HG03064 (cell line): ENCODE results near the gene RNASE8.
A peak's percentile ranks its signal among the peaks of the same experiment; 100 is the strongest.

Experiments used
- ATAC-seq: cut with Tn5 transposase; IDR thresholded peaks from one replicate; pipeline ENCODE4 v1.9.1; 2021; ENCODE audit warnings: low read depth; ENCODE audit not compliant: unreplicated experiment

The RNASE8 gene

DNA sequence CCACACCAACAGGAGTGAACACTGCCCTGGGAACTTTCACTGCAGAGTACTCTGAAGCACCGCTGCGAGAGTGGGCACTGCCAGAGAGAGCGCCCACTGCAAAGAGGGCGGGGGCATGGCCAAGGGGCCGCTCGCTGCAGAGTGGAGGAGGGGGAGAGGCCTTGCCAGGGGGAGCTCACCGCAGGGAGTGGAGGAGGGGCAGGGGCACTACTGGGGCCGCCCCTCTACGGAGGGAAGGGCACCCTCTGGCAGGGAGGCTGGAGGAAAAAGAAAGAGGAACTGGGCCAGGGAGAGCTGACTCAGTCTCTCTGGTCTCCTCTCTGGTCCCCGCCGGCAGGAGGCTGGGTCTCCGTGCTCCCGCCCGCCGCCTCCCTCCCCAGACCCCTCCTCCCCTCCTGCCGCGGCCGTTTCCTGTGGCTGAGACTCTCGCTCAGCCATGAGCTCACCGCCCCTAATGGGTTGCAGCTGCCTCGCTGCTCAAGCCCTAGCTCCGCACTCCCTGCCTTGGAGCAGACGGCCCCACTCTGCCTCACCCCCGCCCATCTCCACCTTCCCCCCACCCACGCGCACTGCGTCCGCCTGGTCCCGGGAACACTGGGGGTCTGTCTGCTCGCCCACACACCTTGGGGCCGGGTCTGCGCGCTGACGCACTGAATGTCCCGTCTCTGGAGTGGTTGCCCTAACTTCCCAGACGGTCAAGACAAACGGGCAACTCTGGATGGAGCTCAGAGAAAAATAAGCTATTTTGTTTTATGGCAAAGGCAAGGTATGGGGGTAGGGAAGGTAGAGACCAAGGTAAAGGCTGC, 13.8 kb downstream of the RNASE8 start:
- ATAC-seq: peak; percentile 81

DNA sequence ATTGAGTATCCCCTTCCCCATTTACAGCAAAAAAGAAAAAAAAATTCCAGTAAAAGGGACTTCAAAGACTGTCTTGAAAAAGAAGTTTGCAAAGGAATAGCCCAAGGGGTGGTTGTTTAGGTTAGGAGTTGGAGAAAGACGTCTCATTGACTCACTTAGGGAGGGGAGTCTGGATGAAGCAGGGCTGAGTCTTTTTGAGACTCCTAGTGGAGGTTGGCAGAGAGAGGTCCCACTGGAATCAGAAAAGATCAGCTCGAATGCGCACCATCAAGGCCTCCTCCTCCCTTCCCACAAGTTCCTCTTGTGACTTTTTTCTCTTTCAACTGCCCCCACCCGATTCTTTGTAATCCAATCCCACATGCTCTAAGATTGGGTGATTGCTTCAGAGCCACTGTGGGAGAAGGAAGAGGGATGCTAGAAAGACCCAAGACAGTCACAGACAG, 14.4 kb downstream of the RNASE8 start:
- ATAC-seq: no peak

DNA sequence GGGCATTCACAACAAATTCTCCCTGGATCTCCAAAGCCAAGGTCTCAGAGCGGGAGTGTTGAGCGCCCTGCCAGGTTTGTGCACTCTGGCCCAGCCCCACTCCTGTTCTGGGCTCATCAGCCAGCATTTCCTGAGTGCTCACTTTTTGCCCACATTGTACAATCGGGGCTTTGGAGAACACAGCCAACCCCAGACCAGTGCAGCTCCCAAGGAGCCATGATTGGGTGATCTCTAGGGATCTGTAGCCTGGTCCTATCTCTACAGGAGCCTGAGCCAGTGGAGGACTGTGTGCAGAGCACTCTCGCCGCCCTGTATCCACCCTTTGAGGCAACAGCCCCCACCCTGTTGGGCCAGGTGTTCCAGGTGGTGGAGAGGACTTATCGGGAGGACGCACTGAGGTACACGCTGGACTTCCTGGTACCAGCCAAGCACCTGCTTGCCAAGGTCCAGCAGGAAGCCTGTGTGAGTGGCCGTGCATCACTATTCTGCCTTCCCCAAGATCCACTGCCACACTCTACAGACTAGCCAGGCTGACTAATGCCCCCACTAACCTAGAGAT, 15.2 kb downstream of the RNASE8 start:
- ATAC-seq: no peak

DNA sequence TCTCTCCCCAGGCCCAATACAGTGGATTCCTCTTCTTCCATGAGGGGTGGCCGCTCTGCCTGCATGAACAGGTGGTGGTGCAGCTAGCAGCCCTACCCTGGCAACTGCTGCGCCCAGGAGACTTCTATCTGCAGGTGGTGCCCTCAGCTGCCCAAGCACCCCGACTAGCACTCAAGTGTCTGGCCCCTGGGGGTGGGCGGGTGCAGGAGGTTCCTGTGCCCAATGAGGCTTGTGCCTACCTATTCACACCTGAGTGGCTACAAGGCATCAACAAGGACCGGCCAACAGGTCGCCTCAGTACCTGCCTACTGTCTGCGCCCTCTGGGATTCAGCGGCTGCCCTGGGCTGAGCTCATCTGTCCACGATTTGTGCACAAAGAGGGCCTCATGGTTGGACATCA, 16.3 kb downstream of the RNASE8 start:
- ATAC-seq: no peak

DNA sequence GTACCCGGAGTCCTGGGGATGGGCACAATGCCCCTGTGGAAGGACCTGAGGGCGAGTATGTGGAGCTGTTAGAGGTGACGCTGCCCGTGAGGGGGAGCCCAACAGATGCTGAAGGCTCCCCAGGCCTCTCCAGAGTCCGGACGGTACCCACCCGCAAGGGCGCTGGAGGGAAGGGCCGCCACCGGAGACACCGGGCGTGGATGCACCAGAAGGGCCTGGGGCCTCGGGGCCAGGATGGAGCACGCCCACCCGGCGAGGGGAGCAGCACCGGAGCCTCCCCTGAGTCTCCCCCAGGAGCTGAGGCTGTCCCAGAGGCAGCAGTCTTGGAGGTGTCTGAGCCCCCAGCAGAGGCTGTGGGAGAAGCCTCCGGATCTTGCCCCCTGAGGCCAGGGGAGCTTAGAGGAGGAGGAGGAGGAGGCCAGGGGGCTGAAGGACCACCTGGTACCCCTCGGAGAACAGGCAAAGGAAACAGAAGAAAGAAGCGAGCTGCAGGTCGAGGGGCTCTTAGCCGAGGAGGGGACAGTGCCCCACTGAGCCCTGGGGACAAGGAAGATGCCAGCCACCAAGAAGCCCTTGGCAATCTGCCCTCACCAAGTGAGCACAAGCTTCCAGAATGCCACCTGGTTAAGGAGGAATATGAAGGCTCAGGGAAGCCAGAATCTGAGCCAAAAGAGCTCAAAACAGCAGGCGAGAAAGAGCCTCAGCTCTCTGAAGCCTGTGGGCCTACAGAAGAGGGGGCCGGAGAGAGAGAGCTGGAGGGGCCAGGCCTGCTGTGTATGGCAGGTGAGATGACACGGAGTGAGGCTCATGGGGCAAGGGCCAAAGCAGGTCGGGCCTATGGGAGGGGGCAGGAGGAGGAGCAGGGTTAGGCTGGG, 17.0 kb downstream of the RNASE8 start:
- no peak for ATAC-seq

DNA sequence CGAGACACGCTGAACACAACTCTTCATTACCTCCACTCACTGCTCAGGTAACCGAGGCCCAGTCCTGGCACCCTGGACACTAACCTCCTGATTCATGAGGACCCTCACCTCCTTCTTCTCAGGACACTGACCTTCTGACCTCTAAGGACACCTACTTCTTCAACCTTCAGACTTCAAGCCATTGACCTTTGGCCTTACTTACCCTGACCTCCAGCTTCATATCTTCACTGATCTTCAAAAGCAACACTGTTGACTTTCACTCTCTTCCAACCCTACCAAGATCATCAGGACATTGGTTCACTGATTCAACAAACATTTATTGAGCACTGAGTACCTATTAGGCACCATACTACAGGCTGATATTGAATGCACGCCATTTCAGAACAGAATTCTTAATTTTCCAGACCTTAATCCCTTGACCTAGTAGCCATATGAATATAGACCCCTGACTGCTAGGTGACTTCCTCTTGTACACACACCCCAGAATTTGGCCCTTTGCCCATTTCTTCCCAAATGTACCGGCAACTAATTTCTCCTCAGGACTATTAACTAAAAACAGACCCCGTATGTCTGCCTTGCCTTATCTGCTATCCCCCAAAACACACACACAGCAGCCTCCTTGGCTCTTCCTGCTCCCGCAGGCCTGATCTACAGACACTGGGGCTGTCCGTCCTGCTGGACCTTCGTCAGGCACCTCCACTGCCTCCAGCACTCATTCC, 18.3 kb downstream of the RNASE8 start:
- ATAC-seq: no peak

DNA sequence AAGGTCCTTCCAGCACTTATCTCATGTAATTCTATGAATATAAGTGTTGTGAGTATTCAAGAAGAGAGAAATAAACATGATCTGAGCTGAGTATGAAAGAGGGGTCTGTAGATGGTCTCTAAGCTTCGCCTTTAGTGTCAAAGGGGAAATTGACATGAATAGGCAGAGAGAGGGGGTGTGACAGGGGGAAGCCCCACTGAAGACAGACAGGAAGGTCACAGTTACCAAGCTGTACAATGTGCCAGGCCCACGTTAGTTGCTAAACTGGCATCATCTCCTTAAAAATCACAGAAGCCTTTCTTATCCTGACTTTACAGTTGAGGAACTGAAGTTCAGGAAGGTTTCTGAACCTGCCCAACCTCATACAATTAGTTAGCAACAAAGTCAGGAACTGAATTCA, 20.1 kb downstream of the RNASE8 start:
- no peak for ATAC-seq

DNA sequence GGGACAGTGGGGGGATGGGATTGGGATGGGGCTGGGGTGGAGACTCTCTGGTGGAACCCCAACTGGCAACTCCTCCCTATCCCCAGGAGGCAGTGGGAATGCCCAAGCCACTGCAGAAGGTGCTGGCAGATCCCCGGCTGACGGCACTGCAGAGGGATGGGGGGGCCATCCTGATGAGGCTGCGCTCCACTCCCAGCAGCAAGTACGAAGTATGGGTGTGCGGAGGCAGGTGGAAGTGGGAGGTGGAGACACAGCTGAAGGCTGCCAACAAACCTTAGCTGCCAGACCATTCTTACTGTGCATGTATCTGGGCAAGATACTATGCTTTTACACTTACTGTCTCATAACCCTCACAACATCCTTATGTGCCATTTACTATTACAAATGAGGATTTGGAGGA, 20.7 kb downstream of the RNASE8 start:
- no peak for ATAC-seq

DNA sequence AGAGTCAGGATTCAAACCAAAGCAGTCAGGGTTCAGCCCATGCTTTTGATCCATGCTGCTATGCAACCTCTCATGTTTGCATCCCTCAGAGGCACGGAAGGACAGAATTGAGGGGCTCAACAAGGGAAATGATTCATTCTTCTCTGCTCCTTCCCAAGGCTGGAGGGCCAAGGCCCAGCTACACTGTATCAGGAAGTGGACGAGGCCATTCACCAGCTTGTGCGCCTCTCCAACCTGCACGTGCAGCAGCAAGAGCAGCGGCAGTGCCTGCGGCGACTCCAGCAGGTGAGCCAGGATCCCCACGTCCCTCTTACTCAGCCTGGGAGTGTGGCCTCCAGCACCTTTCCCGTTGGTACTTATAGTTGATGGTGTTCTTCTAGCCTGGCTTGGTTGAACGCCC, 21.1 kb downstream of the RNASE8 start:
- ATAC-seq: no peak

DNA sequence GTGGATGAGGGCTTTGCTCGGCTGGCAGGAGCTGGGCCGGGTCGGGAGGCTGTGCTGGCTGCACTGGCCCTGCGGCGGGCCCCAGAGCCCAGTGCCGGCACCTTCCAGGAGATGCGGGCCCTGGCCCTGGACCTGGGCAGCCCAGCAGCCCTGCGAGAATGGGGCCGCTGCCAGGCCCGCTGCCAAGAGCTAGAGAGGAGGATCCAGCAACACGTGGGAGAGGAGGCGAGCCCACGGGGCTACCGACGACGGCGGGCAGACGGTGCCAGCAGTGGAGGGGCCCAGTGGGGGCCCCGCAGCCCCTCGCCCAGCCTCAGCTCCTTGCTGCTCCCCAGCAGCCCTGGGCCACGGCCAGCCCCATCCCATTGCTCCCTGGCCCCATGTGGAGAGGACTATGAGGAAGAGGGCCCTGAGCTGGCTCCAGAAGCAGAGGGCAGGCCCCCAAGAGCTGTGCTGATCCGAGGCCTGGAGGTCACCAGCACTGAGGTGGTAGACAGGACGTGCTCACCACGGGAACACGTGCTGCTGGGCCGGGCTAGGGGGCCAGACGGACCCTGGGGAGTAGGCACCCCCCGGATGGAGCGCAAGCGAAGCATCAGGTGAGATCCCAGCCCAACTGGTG, 24.0 kb downstream of the RNASE8 start:
- ATAC-seq: no peak

DNA sequence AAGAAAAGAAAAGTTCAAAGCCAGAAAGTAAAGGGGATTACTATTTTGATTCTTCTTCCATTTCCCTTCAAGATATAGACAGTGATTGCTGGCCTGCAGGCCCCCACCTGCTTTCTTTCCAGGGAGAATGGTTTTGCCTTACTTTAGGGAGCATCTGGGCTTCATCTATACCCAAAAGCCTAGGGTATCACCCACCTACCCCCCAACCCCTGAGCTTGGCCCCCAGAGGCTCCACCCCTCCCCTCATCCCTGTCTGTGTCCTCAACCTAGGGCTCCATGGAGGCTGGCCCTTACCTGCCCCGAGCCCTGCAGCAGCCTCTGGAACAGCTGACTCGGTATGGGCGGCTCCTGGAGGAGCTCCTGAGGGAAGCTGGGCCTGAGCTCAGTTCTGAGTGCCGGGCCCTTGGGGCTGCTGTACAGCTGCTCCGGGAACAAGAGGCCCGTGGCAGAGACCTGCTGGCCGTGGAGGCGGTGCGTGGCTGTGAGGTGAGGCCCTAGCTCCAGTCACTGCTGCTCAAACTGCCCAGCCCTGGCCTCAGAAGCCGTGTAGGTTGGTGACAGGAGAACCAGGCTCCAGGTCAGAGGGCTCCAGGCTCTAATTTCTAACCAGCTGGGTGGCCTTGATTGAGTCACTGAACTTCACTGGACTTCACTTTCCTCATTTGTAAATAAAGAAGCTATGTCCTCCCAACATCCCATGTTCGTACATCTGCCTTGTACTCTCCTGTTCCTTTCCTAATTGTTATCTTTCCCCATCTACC, 26.1 kb downstream of the RNASE8 start:
- ATAC-seq: no peak

DNA sequence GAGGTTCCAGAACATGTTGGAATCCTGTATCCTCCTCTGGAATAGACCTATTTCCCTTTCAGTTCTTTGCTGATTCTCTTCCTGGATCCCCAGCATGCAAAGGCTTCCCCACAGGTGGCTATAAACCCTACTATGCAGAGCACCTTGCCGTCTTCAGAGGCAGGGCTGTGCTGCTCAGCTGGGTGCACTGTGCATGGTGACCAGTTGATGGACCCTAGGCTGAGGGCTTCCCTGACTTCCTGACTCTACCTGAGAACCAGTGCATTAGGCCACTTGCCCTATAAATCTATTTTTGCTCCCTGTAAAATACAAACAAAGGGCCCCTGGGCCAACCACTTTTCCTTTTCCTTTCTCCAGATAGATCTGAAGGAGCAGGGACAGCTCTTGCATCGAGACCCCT, 26.8 kb downstream of the RNASE8 start:
- no peak for ATAC-seq

DNA sequence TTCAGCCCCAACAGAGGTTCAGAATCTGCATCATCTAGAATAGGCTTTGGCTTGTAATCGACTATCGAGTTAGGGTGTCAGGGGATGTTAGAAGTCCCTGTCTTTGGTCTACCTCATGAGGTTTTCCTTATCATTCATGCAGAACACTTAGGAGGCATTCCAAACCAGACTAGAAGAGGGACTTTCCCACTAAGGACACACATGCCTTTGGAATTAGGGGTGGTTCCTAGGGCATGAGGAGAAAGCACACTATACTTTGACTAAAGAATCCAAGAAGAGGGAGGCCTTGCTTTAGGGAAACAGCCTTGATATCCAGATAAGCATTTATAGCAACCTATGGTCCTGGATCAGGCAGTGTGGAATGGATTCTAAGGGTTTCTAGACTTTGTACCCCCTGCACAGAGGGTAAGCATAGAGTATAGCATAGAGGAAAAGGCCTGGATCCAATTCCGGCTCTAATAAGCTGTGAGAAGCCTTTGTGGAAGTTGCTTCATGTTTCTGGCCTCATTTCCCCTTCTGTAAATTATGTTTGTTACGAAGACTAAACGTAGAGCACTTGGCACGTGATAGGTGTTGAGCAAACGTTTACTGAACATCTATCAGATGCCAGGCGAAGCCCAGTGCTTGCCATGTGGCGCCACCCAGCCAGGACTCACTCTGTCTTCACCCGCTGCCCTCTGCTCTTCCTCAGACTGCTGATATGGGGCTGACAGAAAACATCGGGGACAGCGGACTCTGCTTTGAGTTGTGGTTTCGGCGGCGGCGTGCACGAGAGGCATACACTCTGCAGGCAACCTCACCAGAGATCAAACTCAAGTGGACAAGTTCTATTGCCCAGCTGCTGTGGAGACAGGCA, 27.6 kb downstream of the RNASE8 start:
- ATAC-seq: no peak

DNA sequence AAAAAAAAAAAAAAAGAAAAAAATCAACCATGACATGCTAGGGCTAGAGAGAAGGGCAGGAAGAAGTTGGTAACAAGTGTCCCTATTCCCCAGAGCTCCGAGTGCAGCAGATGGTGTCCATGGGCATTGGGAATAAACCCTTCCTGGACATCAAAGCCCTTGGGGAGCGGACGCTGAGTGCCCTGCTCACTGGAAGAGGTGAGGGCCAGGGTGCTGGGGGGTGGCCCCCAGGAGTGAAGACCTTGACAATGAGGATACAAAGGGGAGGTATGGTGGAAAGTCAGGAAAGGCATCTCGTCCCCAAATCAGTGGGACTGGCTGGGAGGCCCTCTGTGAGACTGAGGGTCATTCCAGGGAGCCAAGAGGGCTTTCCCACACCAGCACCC, 29.3 kb downstream of the RNASE8 start:
- no peak for ATAC-seq

DNA sequence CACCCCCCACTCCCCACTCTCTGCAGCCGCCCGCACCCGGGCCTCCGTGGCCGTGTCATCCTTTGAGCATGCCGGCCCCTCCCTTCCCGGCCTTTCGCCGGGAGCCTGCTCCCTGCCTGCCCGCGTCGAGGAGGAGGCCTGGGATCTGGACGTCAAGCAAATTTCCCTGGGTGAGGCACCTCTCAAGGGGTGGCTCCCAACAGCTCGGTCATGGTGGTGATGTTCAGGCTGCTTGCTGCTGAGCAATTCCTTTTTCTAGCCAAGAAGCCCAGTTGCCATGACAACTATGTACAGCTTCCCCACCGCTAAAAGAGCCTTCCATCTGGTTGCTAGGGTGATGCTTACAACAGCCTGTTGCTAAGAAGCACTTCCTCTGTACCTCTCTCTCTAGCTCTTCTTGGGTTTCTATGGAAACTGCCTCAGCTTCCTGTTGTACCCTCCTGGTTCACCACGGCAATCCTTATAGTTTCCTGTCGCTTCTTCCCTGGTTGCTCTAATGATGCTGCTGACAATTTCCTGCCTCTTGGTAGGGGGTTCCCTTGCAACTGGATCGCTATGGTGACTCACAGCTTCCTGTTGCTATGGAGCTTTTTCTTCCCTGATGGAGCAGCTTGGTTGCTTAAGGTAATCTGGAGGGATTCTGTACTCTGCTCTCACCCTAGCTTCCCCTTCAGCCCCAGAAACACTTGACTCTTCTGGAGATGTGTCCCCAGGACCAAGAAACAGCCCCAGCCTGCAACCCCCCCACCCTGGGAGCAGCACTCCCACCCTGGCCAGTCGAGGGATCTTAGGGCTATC, 29.9 kb downstream of the RNASE8 start:
- no peak for ATAC-seq

DNA sequence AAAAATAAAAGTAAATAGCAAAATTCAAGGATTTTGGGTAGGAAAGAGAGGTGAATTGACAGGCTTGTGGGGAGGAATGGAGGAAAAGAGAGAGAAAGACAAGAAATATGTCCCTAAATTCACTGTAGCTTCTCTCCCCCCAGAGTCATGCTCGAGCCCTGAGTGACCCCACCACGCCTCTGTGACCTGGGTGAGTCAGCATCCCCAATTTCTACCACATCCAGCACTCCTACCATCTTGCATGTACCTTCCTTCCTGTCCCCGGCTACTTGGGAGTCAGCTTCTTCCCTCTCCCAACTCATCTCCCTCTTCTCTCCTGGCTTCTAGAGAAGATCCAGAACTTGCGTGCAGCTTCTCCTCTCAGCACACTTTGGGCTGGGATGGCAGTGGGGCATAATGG, 31.1 kb downstream of the RNASE8 start:
- ATAC-seq: no peak

DNA sequence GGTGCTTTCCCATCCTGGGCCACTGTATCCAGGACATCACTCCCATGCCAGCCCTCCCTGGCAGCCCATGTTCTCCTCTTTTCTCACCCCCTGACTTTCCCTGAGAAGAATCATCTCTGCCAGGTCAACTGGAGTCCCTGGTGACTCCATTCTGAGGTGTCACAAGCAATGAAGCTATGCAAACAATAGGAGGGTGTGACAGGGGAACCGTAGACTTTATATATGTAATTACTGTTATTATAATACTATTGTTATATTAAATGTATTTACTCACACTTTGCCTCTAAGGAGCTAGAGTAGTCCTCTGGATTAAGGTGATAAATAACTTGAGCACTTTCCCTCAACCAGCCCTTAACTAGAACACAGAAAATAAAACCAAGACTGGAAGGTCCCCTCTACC, 31.6 kb downstream of the RNASE8 start:
- ATAC-seq: no peak

DNA sequence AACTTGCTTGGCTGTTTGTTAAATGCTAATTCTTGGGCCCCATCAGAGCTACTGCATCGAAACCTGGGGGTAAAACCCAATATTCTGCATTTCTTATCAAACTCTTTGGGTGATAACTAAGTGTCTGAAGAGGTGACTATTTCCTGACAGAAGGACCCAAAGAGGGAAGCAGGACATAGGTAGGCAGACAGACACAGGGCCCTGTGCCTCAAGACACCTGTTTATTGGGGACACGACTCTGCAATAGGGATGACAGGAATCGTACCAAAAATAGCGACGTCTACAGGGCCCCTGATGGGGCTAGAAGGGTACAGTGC, 32.2 kb downstream of the RNASE8 start:
- ATAC-seq: no peak
